Measurements from ENCODE around the gene ASTN2.

The ASTN2 gene

DNA sequence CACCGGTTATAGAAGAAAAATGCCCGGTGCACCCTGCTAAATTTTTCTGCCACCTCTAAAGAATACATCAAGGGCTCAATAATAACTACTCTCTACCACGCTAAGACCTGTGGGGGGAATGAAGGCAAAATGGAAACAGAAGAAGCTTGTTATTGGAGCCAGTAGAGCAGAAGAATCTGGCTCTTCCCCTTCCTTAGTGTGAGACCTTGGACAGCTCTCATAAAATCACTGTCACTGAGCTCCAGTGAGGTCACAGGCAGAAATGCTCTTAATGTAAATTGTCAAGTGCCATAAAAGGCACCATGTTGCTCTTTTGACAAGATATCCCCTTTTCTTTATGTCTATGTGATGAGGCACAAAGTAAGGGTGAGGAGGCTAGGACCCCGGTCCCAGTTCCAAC is 74.4 kb downstream of the ASTN2 start:
- Histone ChIP-seq H3K9me3 (ENCODE audit: low read length) (no peaks in the 10 kb centered on the region), H2AFZ (ENCODE audit: low read depth, low read length) (no peak overlapping the region), H3K4me1 (ENCODE audit: insufficient read depth, low read length) (no peaks in the 10 kb centered on the region), H3K36me3 (ENCODE audit: insufficient read depth, low read length) (no peaks in the 10 kb centered on the region), H3K27me3 (ENCODE audit: insufficient read depth, low read length) (no peaks in the 10 kb centered on the region), H3K4me3 (ENCODE audit: low read length) (no peak overlapping the region)

DNA sequence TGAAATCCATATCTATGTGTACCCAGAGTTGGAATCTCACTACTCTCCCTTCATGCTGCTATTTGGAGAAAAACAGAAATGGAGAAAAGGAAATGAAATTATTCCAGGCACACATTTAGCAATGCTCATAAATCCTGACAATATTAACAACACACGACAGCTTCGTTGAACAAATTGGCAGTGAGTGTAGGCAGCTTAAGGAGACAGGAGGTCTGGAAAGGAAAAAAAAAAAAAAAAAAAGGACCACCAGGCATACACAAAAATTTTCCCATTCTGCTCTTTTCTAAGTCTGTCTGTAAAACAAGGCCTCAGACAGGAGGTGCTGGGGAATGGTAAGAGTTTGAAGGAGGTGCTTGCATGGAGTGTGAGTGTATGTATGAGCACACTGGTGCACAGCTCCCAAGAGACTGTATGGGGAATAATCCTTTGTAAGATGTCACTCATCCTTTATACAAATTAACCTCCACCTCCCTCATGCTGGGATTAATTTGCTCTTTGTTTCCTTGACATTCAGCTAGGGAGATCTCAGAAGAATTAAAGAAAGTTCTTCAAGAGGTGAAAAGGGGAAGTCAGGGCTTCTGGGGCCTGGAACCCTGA is 78.9 kb downstream of the ASTN2 start:
- H3K4me1 ChIP-seq (ENCODE audit: insufficient read depth, low read length), result no peaks in the 10 kb centered on the region
- H3K27me3 ChIP-seq (ENCODE audit: insufficient read depth, low read length), result no peaks in the 10 kb centered on the region
- H3K36me3 ChIP-seq (ENCODE audit: insufficient read depth, low read length), result no peaks in the 10 kb centered on the region
- no peak overlapping the region for H3K4me3 ChIP-seq (ENCODE audit: low read length)
- no peaks in the 10 kb centered on the region for H3K9me3 ChIP-seq (ENCODE audit: low read length)
- H2AFZ ChIP-seq (ENCODE audit: low read depth, low read length), result no peak overlapping the region

DNA sequence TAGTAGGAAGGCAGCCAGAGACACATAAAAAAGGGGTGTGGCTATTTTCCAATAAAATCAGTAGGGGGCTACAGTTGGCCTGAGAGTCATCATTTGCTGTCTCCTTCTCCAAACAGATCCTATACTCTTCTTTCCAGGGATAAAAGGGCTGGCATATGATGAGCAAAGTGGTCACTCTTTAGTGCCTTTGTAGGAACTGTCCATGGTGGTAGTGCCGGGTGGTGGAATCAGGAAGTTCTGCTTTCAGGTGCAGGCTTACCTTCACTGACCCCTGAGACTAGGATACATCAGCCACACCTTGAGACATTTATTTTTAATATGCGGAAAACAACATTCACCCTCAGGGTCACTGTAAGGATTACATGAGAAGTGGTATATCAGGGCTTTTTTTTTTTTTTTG is 80.8 kb downstream of the ASTN2 start:
- H2AFZ ChIP-seq (ENCODE audit: low read depth, low read length), result no peak overlapping the region
- H3K9me3 ChIP-seq (ENCODE audit: low read length), result no peaks in the 10 kb centered on the region
- H3K36me3 ChIP-seq (ENCODE audit: insufficient read depth, low read length), result no peaks in the 10 kb centered on the region
- H3K4me3 ChIP-seq (ENCODE audit: low read length), result no peak overlapping the region
- no peaks in the 10 kb centered on the region for H3K4me1 ChIP-seq (ENCODE audit: insufficient read depth, low read length)
- H3K27me3 ChIP-seq (ENCODE audit: insufficient read depth, low read length), result no peaks in the 10 kb centered on the region

DNA sequence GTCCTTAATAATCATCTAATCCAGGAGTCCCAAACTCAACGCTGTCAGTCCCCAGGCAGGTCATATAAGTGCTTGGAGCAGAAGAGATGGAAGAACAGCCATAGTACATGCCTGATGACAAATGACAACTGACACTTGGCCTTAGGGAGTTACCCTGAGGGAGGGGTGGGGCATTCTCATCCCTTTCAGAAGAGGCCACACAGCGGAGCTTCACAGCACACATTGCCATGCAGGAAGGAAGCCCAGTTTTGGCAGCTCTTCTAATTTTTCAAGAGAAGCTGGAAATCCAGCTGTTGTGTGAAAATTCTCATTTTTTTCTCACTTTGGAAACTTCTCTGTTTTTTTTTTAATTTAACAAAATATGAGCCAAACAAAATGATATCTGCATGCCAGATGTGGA is 89.0 kb downstream of the ASTN2 start:
- H2AFZ ChIP-seq (ENCODE audit: low read depth, low read length), result no peak overlapping the region
- H3K4me3 ChIP-seq (ENCODE audit: low read length), result no peak overlapping the region
- H3K9me3 ChIP-seq (ENCODE audit: low read length), result no peaks in the 10 kb centered on the region
- no peaks in the 10 kb centered on the region for H3K27me3 ChIP-seq (ENCODE audit: insufficient read depth, low read length)
- H3K36me3 ChIP-seq (ENCODE audit: insufficient read depth, low read length), result no peaks in the 10 kb centered on the region
- no peaks in the 10 kb centered on the region for H3K4me1 ChIP-seq (ENCODE audit: insufficient read depth, low read length)

DNA sequence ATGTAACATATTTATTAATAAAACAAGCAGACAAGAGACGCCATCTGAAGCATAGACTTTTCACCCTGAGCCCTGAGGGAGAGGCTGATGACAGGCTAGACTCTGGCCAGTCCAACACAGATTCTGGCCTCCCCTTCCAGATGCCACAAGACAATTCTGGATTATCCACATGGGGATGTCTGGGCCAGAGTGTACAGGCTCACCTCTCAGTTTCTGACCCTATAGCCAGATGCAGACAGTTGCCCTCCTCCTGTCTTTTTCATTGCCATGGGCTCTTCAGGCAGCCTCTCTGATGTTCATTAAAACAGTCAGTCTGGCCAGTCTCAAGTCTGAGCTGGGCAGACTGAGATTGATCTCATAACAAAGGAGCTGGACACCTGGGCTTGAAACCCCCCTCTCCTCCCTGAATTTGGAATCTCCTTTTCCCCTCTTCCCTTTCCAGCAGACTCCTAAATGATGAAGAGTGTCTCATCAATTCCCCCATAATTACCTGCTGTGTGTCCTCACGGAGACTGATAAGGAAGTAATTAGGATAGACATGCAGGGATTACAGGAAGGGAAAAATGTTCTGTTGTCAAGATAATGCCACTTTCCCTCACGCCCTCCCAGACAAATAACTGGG is 89.6 kb downstream of the ASTN2 start:
- Histone ChIP-seq H2AFZ (ENCODE audit: low read depth, low read length) (no peak overlapping the region), H3K27me3 (ENCODE audit: insufficient read depth, low read length) (no peaks in the 10 kb centered on the region), H3K4me3 (ENCODE audit: low read length) (no peak overlapping the region), H3K36me3 (ENCODE audit: insufficient read depth, low read length) (no peaks in the 10 kb centered on the region), H3K4me1 (ENCODE audit: insufficient read depth, low read length) (no peaks in the 10 kb centered on the region), H3K9me3 (ENCODE audit: low read length) (no peaks in the 10 kb centered on the region)

DNA sequence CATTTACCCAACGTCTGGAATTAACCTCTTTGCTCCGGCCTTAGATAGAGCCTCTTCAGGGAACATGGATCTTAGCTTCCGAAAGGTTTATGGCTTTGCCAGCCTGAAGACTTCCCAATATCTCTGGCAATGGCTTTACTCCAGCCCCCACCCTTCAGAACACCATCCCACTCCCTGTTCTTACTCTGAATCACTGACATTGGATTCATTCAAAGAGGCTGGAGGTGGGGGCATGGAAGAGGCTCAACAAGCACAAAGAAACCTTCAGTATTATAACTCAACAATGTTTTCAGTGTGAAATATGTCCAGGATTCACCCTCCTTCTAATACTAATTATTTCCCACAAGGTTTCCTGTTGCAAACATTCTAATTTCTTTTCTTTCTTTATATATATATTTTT is 91.5 kb downstream of the ASTN2 start:
- no peaks in the 10 kb centered on the region for H3K36me3 ChIP-seq (ENCODE audit: insufficient read depth, low read length)
- no peak overlapping the region for H2AFZ ChIP-seq (ENCODE audit: low read depth, low read length)
- H3K4me1 ChIP-seq (ENCODE audit: insufficient read depth, low read length), result no peaks in the 10 kb centered on the region
- H3K27me3 ChIP-seq (ENCODE audit: insufficient read depth, low read length), result no peaks in the 10 kb centered on the region
- H3K4me3 ChIP-seq (ENCODE audit: low read length), result no peak overlapping the region
- no peaks in the 10 kb centered on the region for H3K9me3 ChIP-seq (ENCODE audit: low read length)

DNA sequence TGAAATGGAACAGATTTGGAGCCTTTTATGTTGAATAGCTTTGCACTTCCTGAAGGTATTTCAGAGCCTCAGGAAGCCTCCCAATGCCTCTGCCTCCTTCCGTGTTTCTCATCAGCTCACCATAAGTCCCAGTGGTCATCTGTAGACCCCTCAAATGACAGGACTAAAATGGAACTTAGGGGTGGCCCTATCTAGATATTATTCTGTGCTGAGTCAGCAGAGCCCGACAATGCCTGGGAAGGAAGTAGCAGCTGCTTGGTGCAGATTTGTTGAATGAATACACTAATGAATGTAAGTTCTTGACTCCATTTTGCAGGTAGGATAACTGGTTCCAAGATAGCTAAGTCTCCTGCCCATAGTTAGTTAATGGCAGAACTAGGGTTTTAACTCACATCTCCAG is 97.7 kb downstream of the ASTN2 start:
- H3K4me1 ChIP-seq (ENCODE audit: insufficient read depth, low read length), result no peaks in the 10 kb centered on the region
- no peaks in the 10 kb centered on the region for H3K9me3 ChIP-seq (ENCODE audit: low read length)
- no peaks in the 10 kb centered on the region for H3K36me3 ChIP-seq (ENCODE audit: insufficient read depth, low read length)
- H3K27me3 ChIP-seq (ENCODE audit: insufficient read depth, low read length), result no peaks in the 10 kb centered on the region
- H2AFZ ChIP-seq (ENCODE audit: low read depth, low read length), result no peak overlapping the region
- no peak overlapping the region for H3K4me3 ChIP-seq (ENCODE audit: low read length)

DNA sequence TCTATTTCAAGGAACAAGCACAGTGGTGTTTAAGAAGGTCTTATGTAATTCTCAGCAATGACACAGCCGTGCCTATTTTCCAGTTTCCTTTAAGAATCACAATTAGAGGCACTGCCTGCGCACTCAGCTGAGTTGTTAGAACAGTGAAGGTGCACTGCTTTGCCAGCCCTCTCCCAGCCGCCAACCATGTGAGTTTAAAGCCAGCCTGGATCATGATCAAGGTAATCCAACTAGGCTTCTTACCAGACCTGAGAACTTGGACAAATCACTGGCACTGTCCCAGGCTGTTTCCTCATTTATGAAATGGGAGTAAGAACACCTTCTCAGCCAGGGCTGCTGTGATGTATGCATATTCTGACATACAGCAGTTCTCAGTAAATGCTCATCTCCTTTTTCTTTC is 99.6 kb downstream of the ASTN2 start:
- Histone ChIP-seq H3K4me3 (ENCODE audit: low read length) (no peak overlapping the region), H2AFZ (ENCODE audit: low read depth, low read length) (no peak overlapping the region), H3K4me1 (ENCODE audit: insufficient read depth, low read length) (no peaks in the 10 kb centered on the region), H3K36me3 (ENCODE audit: insufficient read depth, low read length) (no peaks in the 10 kb centered on the region), H3K27me3 (ENCODE audit: insufficient read depth, low read length) (no peaks in the 10 kb centered on the region), H3K9me3 (ENCODE audit: low read length) (no peaks in the 10 kb centered on the region)

DNA sequence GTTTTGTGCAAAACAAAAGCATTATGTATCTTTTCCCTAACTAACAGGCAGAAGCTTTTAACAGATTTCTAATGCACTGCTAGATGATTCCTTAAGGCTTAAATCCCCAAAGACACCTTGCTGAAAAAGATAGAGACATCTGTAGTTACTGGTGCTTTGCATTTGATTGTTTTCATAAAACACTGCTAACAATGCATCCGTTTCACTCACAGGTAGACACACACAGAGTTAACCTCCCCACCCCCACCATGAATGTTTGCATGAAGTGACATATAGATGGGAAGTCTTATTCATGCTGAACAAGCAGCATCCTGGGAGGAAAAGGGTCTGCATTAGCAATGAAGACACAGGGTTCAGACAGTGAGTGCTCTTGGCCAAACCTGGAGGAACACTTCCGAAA is 100.9 kb downstream of the ASTN2 start:
- H3K27me3 ChIP-seq (ENCODE audit: insufficient read depth, low read length), result no peaks in the 10 kb centered on the region
- no peak overlapping the region for H2AFZ ChIP-seq (ENCODE audit: low read depth, low read length)
- H3K4me3 ChIP-seq (ENCODE audit: low read length), result no peak overlapping the region
- no peaks in the 10 kb centered on the region for H3K36me3 ChIP-seq (ENCODE audit: insufficient read depth, low read length)
- H3K9me3 ChIP-seq (ENCODE audit: low read length), result no peaks in the 10 kb centered on the region
- H3K4me1 ChIP-seq (ENCODE audit: insufficient read depth, low read length), result no peaks in the 10 kb centered on the region

DNA sequence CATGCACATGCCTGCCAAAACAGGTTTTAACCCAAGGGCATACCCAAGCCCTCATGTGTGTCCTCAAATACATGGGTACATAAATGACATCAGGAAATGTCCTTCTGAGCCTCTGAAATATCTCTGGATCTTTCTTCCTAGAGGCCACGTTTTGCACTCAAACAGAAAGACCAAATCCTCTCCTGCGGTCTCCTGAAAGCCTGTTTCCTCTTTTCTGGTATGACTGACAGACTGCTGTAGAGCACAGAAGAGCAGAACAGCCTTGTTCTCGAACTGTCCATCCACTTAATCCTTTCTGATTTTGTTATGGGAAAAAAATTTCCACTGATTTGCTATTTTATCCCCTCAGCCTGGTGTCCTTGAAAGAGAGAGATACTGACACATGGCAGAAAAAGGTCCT is 107.2 kb downstream of the ASTN2 start:
- no peaks in the 10 kb centered on the region for H3K9me3 ChIP-seq (ENCODE audit: low read length)
- H3K27me3 ChIP-seq (ENCODE audit: insufficient read depth, low read length), result no peaks in the 10 kb centered on the region
- no peaks in the 10 kb centered on the region for H3K4me1 ChIP-seq (ENCODE audit: insufficient read depth, low read length)
- no peaks in the 10 kb centered on the region for H3K36me3 ChIP-seq (ENCODE audit: insufficient read depth, low read length)
- no peak overlapping the region for H3K4me3 ChIP-seq (ENCODE audit: low read length)
- no peak overlapping the region for H2AFZ ChIP-seq (ENCODE audit: low read depth, low read length)

DNA sequence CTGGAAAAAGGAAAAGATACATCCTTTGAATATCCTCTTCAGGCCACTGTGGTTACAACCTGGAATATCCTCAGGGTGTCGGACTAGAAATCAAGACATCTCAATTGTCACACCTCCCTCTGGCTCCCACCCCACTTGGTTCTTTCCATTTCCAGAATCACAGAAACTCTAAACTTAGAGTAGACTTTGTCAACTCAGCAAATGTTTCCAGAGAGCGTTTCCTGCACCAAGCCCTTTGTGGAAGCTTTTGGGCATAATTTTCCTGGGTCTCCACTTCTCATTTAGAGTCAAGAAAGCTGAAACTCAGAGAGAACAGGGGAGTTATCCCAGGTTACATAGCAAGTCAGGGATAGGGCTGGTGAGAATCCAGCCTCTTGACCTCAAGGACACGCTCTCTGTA is 108.8 kb downstream of the ASTN2 start:
- Histone ChIP-seq H3K27me3 (ENCODE audit: insufficient read depth, low read length) (no peaks in the 10 kb centered on the region), H3K4me1 (ENCODE audit: insufficient read depth, low read length) (no peaks in the 10 kb centered on the region), H3K9me3 (ENCODE audit: low read length) (no peaks in the 10 kb centered on the region), H3K36me3 (ENCODE audit: insufficient read depth, low read length) (no peaks in the 10 kb centered on the region), H3K4me3 (ENCODE audit: low read length) (no peak overlapping the region), H2AFZ (ENCODE audit: low read depth, low read length) (no peak overlapping the region)

DNA sequence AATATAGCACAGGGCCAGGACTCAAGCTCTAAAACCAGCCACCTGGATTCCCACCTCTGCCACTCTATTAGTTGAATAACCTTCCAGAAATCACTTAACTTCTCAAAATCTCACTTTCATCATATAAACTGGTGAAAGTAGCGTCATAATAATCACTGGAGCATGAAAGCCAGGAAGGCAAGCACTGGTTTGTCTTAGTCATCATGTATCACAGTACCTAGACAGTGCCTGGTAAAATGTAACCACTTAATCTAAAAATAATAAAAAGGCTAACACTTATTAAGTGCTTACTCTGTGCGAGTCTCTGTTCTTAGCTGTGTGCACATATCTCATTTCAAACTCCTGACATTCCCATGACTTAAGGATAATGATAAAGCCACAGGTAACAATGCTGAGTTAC is 109.4 kb downstream of the ASTN2 start:
- no peaks in the 10 kb centered on the region for H3K27me3 ChIP-seq (ENCODE audit: insufficient read depth, low read length)
- no peak overlapping the region for H3K4me3 ChIP-seq (ENCODE audit: low read length)
- no peak overlapping the region for H2AFZ ChIP-seq (ENCODE audit: low read depth, low read length)
- no peaks in the 10 kb centered on the region for H3K36me3 ChIP-seq (ENCODE audit: insufficient read depth, low read length)
- no peaks in the 10 kb centered on the region for H3K9me3 ChIP-seq (ENCODE audit: low read length)
- H3K4me1 ChIP-seq (ENCODE audit: insufficient read depth, low read length), result no peaks in the 10 kb centered on the region

DNA sequence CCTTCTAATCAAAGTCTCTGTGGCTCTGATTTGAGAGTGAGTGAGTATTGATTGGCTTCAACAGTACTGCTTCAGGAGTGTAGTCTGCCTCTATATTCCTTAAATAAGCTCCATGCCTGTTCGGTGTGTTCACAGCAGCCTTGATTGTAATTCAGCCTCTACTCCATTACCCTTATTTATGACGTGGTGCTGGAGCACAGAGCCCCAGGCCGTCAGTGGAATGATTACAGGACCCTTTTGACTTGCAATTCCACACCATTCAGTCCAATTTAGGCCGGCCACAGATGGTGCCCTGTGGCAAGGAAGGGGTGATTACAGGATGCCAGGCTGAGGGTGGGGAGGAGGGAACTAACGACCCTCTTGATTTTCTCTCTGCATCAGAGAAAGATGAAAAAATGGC is 110.3 kb downstream of the ASTN2 start:
- no peaks in the 10 kb centered on the region for H3K36me3 ChIP-seq (ENCODE audit: insufficient read depth, low read length)
- H3K27me3 ChIP-seq (ENCODE audit: insufficient read depth, low read length), result no peaks in the 10 kb centered on the region
- no peak overlapping the region for H3K4me3 ChIP-seq (ENCODE audit: low read length)
- H3K4me1 ChIP-seq (ENCODE audit: insufficient read depth, low read length), result no peaks in the 10 kb centered on the region
- H2AFZ ChIP-seq (ENCODE audit: low read depth, low read length), result no peak overlapping the region
- no peaks in the 10 kb centered on the region for H3K9me3 ChIP-seq (ENCODE audit: low read length)

DNA sequence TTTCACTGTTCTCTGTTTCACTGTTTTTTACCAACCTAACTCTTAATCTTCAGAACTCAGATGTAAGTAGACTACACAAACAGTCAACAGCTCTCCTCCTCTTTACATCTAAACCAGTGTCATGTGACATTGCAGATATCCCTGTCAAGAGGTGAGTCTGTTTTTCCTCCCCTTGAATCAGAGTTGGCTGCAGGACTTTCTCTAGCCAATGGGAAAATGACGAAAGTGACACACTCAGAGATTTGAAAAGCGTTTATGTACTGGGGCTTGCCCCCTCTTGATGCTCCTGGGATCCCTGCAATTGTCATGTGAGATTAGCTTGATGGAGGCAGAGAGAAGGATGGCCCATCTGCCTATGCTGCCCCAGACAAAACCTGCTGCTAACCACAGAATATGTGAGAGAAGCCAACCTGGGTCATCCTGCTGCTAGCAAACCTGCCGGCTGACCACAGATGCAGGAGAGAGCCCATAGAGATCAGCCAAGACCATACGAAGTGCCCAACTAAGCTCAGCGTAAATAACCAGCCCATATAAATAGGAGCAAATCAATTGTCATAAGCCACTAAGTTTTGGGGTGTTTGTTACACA is 111.1 kb downstream of the ASTN2 start:
- Histone ChIP-seq H3K27me3 (ENCODE audit: insufficient read depth, low read length) (no peaks in the 10 kb centered on the region), H3K4me1 (ENCODE audit: insufficient read depth, low read length) (no peaks in the 10 kb centered on the region), H3K9me3 (ENCODE audit: low read length) (no peaks in the 10 kb centered on the region), H2AFZ (ENCODE audit: low read depth, low read length) (no peak overlapping the region), H3K4me3 (ENCODE audit: low read length) (no peak overlapping the region), H3K36me3 (ENCODE audit: insufficient read depth, low read length) (no peaks in the 10 kb centered on the region)
